A549 treated with RU486 at 1 μM for 4 hours (cell line): ENCODE data around the gene DIMT1. TPM values are rescaled to one million over a fixed set of nuclear protein-coding genes. Genes with fewer than 3 reads are reported as not detected.

Experiments used
- total RNA-seq: library from RNA; stranded (reverse); fragments of 200-300 nt; extraction: Qiagen RNA extraction; gene quantifications from 5 replicates; pipeline ENCODE4 v1.2.3, GENCODE V29; 2022; ENCODE audit warnings: low read depth

DIMT1 gene
- total RNA-seq: 39.1 to 49.2 TPM (median 44.9 TPM) in 5 replicates

GRCh38 chr5:62403411-62404250, at the start of gene DIMT1:
Gene DIMT1 (minus strand): TSS chr5:62403905. CDS start chr5:62403772, 133 bp downstream.

GRCh38 chr5:62412549-62413329, 9.0 kb upstream of the DIMT1 start, which contains the start of gene IPO11:
Gene IPO11 (plus strand): TSS chr5:62412763. CDS start chr5:62437280, 24,517 bp downstream.

Other genes with a start within 250 kb of the DIMT1 start
- gene KIF2A, start 97.7 kb downstream of the DIMT1 start, total RNA-seq: 21.1 to 50.2 TPM (median 37.3 TPM) in 5 replicates
- 15.8 to 20.7 TPM (median 16.7 TPM) in 5 replicates for gene IPO11, start 8.9 kb upstream of the DIMT1 start, total RNA-seq
- 0.11 to 0.59 TPM (median 0.21 TPM) in 3 of 5 replicates, not detected in the others for gene LRRC70, start 174.9 kb upstream of the DIMT1 start, total RNA-seq